Measurements from ENCODE around the gene TRIM22. TPM values are rescaled to one million over a fixed set of nuclear protein-coding genes. Genes with fewer than 3 reads are reported as not detected.

The TRIM22 gene
- total RNA-seq, 1 donor from 2014 or later, result 50.9 TPM

DNA sequence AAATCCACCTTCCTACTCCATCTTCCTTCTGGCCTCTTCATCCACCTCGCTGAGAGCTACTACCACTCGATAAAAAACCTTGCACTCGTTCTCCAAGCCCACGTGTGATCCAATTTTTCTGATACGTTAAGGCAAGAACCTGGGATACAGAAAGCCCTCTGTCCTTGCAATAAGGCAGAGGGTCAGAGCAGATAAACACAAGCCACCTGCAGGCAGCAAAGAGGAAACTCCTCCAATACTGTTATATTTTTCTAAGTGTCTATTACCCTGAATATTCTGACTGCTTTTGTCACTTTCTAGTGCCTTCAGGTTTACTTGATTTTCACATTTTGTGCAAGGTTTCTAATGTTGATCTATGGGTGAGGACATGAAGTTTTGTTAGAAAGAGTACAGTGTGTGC lies 31.3 kb upstream of the TRIM22 start:
- DNase-seq (ENCODE audit: low spot score in 2 of 2, unreplicated experiment in 2 of 2), result no peak
- peaks cover 20% of the 10 kb centered on the region for H3K9me3 Mint-ChIP-seq
- H3K36me3 Mint-ChIP-seq, result peaks cover 23% of the 10 kb centered on the region
- no peaks in the 10 kb centered on the region for H3K4me1 Mint-ChIP-seq
- no peak overlapping the region for H3K4me3 Mint-ChIP-seq
- TF ChIP-seq CTCF (IDR thresholded peaks at IDR 0.05; ENCODE audit: unreplicated experiment), result no peak
- H3K27me3 Mint-ChIP-seq (ENCODE audit: low read depth), result no peaks in the 10 kb centered on the region
- no peak overlapping the region for H3K27ac Mint-ChIP-seq

DNA sequence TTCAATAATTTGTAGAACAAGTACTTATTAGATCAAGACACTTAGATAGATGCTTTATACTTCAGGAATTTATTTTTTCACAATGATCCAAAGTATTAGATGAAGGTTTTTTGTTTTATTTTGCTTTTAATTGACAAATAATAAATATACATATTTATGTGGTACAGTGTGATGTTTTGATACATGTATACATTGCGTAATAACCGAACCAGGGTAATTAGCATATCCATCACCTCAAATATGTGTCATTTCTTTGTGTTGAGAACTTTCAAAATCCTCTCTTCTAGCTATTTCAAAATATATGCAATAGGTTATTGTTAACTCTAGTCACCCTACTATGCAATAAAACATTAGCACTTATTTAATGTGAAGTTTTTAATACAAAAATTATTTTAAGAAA lies 26.1 kb upstream of the TRIM22 start:
- Mint-ChIP-seq H3K27me3 (ENCODE audit: low read depth) (no peaks in the 10 kb centered on the region), H3K4me1 (peaks cover 17% of the 10 kb centered on the region), H3K27ac (no peak overlapping the region), H3K9me3 (no peaks in the 10 kb centered on the region), H3K4me3 (no peak overlapping the region), H3K36me3 (peaks cover 47% of the 10 kb centered on the region)
- TF ChIP-seq CTCF (IDR thresholded peaks at IDR 0.05; ENCODE audit: unreplicated experiment), result no peak
- no peak for DNase-seq (ENCODE audit: low spot score in 2 of 2, unreplicated experiment in 2 of 2)

DNA sequence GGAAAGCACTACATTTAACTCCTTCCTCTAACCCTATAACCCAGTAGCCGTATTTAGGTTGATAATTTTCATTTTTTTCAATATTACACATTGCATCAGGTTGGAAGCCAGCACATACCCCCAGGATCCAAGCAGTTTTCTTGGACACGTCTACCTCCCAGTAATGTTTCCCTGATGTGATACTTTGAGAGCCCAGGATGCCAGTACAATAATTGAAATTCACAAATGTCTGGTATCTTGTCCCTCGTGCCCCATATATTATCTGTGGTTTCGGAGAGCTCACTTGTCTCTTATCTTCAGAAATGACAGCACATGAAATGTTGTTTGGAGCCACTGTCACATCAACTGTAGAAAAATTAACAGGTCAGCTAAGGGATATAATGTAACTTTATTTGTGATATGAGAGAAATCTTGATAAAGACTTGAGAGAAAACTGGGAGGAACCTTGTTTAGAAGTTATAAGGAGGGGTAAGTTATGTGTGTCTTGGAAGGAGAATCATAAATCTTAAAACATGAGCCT lies 24.5 kb upstream of the TRIM22 start:
- TF ChIP-seq CTCF (IDR thresholded peaks at IDR 0.05; ENCODE audit: unreplicated experiment), result no peak
- peaks cover 17% of the 10 kb centered on the region for H3K4me1 Mint-ChIP-seq
- peaks cover 57% of the 10 kb centered on the region for H3K36me3 Mint-ChIP-seq
- no peak overlapping the region for H3K4me3 Mint-ChIP-seq
- H3K9me3 Mint-ChIP-seq, result no peaks in the 10 kb centered on the region
- no peak for DNase-seq (ENCODE audit: low spot score in 2 of 2, unreplicated experiment in 2 of 2)
- no peaks in the 10 kb centered on the region for H3K27me3 Mint-ChIP-seq (ENCODE audit: low read depth)
- H3K27ac Mint-ChIP-seq, result peak overlapping the region; percentile 8

DNA sequence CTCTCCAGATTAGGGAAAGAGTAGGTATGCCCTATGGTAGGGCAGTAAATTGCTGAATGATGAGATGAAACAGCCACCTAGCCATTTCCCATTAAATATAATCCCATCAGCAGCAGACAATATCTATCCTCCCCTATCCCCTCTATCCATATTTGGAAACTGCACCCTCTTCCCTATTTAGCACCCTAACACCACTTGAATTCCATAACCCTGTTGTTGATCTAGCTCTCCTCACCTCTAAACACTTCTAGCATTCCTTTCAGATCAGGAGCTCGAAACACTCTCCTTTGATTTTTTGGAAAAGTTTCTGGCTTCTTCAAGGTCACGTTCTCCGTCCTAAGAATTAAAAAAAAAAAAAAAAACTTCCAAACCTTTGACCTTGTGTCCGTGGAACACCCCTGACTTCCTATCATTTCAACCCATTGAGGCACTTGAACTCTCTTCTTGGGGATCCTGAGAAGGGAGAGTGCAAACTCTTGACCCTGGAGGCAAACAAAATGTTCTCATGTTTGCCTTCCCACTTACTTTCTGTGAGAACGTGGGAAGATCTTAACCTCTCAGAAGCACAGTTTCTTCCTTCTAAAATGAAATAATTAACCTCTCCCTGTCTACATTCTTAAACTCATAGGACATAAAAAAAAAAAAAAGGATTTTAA lies 23.7 kb upstream of the TRIM22 start:
- Mint-ChIP-seq H3K9me3 (no peaks in the 10 kb centered on the region), H3K4me1 (peaks cover 17% of the 10 kb centered on the region), H3K27me3 (ENCODE audit: low read depth) (no peaks in the 10 kb centered on the region), H3K36me3 (peaks cover 61% of the 10 kb centered on the region), H3K27ac (peak overlapping the region; percentile 40), H3K4me3 (no peak overlapping the region)
- DNase-seq (ENCODE audit: low spot score in 2 of 2, unreplicated experiment in 2 of 2), result no peak
- TF ChIP-seq CTCF (IDR thresholded peaks at IDR 0.05; ENCODE audit: unreplicated experiment), result no peak

- TF ChIP-seq CTCF (IDR thresholded peaks at IDR 0.05; ENCODE audit: unreplicated experiment), result no peak
- Mint-ChIP-seq H3K4me3 (no peak overlapping the region), H3K4me1 (peaks cover 17% of the 10 kb centered on the region), H3K36me3 (peaks cover 58% of the 10 kb centered on the region), H3K27ac (peak overlapping the region; percentile 40), H3K9me3 (no peaks in the 10 kb centered on the region), H3K27me3 (ENCODE audit: low read depth) (no peaks in the 10 kb centered on the region)
- no peak for DNase-seq (ENCODE audit: low spot score in 2 of 2, unreplicated experiment in 2 of 2)
Measured at GRCh38 chr11:5666402-5666793, 23.2 kb upstream of the TRIM22 start.

Data from mesothelial cell of epicardium (in vitro differentiated cells).